ENCODE data around the gene RELCH. TPM values are rescaled to one million over a fixed set of nuclear protein-coding genes. Genes with fewer than 3 reads are reported as not detected.

RELCH gene
- total RNA-seq, 1 experiment from 2014 or later, result 19.5 TPM

DNA sequence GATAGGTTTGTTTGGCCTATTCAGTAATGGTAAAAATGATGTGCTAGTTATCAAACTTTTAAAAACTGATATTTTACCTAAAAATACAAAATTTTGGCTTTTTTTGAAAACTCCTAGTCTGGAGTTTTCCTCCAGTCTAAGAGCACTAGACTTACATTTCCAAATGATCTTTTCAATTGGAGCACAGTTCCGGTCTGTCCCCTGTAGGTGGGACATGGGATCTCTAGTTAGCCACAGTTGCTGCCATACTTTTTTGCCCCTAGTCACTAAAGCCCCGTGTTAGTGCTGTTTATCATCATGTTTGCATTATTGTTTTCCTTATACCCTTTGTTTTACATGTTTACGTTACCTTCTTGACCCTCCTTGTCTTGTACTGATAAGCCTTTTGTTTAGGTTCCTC is 52.4 kb downstream of the RELCH start:
- TF ChIP-seq TCF7L2 (IDR thresholded peaks at IDR 0.05; ENCODE audit: low read depth, low read length) (no peak), SIN3A (IDR thresholded peaks at IDR 0.05; ENCODE audit: borderline replicate concordance, insufficient read depth, low read depth, low read length) (no peak), POLR2AphosphoS5 (IDR thresholded peaks at IDR 0.05; ENCODE audit: low read depth, low read length) (no peak)
- TF ChIP-seq, protein P1, sequence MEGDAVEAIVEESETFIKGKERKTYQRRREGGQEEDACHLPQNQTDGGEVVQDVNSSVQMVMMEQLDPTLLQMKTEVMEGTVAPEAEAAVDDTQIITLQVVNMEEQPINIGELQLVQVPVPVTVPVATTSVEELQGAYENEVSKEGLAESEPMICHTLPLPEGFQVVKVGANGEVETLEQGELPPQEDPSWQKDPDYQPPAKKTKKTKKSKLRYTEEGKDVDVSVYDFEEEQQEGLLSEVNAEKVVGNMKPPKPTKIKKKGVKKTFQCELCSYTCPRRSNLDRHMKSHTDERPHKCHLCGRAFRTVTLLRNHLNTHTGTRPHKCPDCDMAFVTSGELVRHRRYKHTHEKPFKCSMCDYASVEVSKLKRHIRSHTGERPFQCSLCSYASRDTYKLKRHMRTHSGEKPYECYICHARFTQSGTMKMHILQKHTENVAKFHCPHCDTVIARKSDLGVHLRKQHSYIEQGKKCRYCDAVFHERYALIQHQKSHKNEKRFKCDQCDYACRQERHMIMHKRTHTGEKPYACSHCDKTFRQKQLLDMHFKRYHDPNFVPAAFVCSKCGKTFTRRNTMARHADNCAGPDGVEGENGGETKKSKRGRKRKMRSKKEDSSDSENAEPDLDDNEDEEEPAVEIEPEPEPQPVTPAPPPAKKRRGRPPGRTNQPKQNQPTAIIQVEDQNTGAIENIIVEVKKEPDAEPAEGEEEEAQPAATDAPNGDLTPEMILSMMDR (IDR thresholded peaks at IDR 0.05), result no peak
- TF ChIP-seq, protein P2, sequence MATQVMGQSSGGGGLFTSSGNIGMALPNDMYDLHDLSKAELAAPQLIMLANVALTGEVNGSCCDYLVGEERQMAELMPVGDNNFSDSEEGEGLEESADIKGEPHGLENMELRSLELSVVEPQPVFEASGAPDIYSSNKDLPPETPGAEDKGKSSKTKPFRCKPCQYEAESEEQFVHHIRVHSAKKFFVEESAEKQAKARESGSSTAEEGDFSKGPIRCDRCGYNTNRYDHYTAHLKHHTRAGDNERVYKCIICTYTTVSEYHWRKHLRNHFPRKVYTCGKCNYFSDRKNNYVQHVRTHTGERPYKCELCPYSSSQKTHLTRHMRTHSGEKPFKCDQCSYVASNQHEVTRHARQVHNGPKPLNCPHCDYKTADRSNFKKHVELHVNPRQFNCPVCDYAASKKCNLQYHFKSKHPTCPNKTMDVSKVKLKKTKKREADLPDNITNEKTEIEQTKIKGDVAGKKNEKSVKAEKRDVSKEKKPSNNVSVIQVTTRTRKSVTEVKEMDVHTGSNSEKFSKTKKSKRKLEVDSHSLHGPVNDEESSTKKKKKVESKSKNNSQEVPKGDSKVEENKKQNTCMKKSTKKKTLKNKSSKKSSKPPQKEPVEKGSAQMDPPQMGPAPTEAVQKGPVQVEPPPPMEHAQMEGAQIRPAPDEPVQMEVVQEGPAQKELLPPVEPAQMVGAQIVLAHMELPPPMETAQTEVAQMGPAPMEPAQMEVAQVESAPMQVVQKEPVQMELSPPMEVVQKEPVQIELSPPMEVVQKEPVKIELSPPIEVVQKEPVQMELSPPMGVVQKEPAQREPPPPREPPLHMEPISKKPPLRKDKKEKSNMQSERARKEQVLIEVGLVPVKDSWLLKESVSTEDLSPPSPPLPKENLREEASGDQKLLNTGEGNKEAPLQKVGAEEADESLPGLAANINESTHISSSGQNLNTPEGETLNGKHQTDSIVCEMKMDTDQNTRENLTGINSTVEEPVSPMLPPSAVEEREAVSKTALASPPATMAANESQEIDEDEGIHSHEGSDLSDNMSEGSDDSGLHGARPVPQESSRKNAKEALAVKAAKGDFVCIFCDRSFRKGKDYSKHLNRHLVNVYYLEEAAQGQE (IDR thresholded peaks at IDR 0.05; ENCODE audit: insufficient read depth in 1 of 2, low read depth in 2 of 2, low read length in 1 of 2), result no peak
- CTCF ChIA-PET, result interaction anchor here (0.7 kb wide), 1 partner anchor 323 kb away, joined by 5 read pairs; no protein-coding TSS in a partner anchor
- H3K4me1 ChIP-seq (ENCODE audit: control insufficient read depth, insufficient read depth, low read length), result no peaks in the 10 kb centered on the region
- intact Hi-C loops (cut with micrococcal nuclease; ENCODE audit: unreplicated experiment), result no loop called here
- ATAC-seq (no peak), DNase-seq (ENCODE audit: low read depth, low spot score) (no peak)
- H3K36me3 ChIP-seq (ENCODE audit: control insufficient read depth, insufficient read depth, low read length), result no peaks in the 10 kb centered on the region
- no TSS peak for BruUV-seq (replicated peaks)
- POLR2A ChIA-PET, result no interaction called here
- no peak overlapping the region for H3K27ac ChIP-seq (ENCODE audit: low read length)
- no peaks in the 10 kb centered on the region for H3K27me3 ChIP-seq (ENCODE audit: control insufficient read depth, insufficient read depth, low read length)
- H3K4me3 ChIP-seq (ENCODE audit: low read depth in 2 of 2, low read length in 2 of 2), result no peak overlapping the region
- in situ Hi-C loops (cut with HindIII; ENCODE audit: low pct_unique_long_range_greater_than_20kb, low sequenced_read_pairs), result no loop called here
- no peaks in the 10 kb centered on the region for H3K9me3 ChIP-seq (ENCODE audit: control insufficient read depth, insufficient read depth, low read depth, low read length)

DNA sequence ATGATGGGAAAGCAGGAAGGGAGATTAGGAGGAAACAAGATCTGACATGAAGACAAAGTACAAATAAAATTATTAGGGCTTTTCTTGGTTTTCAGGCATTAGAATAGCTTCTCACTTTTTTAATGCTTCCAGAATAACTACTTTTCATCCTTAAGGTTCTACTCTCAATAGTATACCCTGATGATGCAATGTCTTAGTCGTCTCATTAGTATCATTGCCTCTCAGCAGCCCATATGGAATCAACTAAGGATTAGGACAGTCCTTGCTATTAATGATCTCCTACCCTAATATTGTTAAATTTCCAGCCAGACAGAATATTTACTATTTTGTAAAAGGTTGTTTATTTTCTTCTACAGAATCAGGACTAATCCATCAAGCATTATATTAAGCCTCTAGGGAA is 55.9 kb downstream of the RELCH start:
- ChIA-PET CTCF (no interaction called here), POLR2A (interaction anchor here (0.6 kb wide), 1 partner anchor 602 kb away, joined by 3 read pairs; no protein-coding TSS in a partner anchor)
- Histone ChIP-seq H3K4me3 (ENCODE audit: low read depth in 2 of 2, low read length in 2 of 2) (no peak overlapping the region), H3K27me3 (ENCODE audit: control insufficient read depth, insufficient read depth, low read length) (no peaks in the 10 kb centered on the region), H3K4me1 (ENCODE audit: control insufficient read depth, insufficient read depth, low read length) (no peaks in the 10 kb centered on the region), H3K36me3 (ENCODE audit: control insufficient read depth, insufficient read depth, low read length) (no peaks in the 10 kb centered on the region; the same call in 1 of the 2 replicates), H3K9me3 (ENCODE audit: control insufficient read depth, insufficient read depth, low read depth, low read length) (no peaks in the 10 kb centered on the region), H3K27ac (ENCODE audit: low read length) (no peak overlapping the region)
- TF ChIP-seq SIN3A (IDR thresholded peaks at IDR 0.05; ENCODE audit: borderline replicate concordance, insufficient read depth, low read depth, low read length) (no peak), TCF7L2 (IDR thresholded peaks at IDR 0.05; ENCODE audit: low read depth, low read length) (no peak), POLR2AphosphoS5 (IDR thresholded peaks at IDR 0.05; ENCODE audit: low read depth, low read length) (no peak)
- TF ChIP-seq, protein P2 (IDR thresholded peaks at IDR 0.05; ENCODE audit: insufficient read depth in 1 of 2, low read depth in 2 of 2, low read length in 1 of 2), result no peak
- TF ChIP-seq, protein P1 (IDR thresholded peaks at IDR 0.05), result no peak
- DNase-seq (ENCODE audit: low read depth, low spot score) (no peak), ATAC-seq (no peak)
- intact Hi-C loops (cut with micrococcal nuclease; ENCODE audit: unreplicated experiment), result no loop called here
- in situ Hi-C loops (cut with HindIII; ENCODE audit: low pct_unique_long_range_greater_than_20kb, low sequenced_read_pairs), result no loop called here
- BruUV-seq (replicated peaks), result no TSS peak

All from Panc1 (cell line).